HG03135 (cell line): ENCODE results near the gene PRR14.
A peak's percentile ranks its signal among the peaks of the same experiment; 100 is the strongest.

ENCODE experiments used
- ATAC-seq: cut with Tn5 transposase; IDR thresholded peaks from one replicate; pipeline ENCODE4 v1.9.1; 2021; ENCODE audit warnings: mild to moderate bottlenecking, moderate library complexity; ENCODE audit not compliant: unreplicated experiment

PRR14 gene

DNA sequence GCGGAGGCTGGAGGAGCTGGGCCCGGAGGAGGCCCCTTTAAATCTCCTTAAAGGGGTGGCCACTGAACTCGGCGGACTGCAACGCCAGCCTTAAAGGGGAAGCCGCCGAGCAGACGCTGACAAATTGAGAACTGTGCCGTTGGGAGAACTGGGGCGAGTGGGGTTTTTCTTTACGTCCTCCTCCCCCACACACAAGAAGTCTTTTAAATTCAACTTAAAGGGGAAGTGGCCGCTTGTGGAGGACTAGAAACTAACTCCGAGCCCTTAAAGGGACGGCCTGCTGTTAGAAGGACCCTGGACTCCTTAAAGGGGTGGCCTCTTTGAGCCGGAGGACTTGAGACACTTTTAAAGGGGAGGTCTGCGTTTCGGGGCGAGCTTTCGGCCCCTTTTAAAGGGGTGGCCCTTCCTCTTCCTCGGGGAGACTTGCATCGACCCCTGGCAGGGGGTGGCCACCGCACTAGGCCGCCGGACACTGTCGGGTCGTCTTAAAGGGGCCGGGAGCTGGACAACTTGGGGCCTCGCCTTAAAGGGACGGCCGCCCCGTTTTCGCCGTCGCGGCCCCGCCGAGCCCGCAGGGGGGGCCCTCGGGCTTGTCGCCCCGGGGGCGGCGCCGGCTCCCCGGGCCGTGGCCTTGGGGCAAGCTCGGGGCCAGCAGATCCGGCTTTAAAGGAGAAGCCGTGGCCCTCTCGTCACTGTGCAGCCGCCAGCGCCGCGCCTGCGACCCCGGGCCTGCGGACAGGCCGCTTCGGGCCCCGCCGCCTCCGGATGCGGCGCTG is 8.2 kb downstream of the PRR14 start:
- ATAC-seq = peak; percentile 28

DNA sequence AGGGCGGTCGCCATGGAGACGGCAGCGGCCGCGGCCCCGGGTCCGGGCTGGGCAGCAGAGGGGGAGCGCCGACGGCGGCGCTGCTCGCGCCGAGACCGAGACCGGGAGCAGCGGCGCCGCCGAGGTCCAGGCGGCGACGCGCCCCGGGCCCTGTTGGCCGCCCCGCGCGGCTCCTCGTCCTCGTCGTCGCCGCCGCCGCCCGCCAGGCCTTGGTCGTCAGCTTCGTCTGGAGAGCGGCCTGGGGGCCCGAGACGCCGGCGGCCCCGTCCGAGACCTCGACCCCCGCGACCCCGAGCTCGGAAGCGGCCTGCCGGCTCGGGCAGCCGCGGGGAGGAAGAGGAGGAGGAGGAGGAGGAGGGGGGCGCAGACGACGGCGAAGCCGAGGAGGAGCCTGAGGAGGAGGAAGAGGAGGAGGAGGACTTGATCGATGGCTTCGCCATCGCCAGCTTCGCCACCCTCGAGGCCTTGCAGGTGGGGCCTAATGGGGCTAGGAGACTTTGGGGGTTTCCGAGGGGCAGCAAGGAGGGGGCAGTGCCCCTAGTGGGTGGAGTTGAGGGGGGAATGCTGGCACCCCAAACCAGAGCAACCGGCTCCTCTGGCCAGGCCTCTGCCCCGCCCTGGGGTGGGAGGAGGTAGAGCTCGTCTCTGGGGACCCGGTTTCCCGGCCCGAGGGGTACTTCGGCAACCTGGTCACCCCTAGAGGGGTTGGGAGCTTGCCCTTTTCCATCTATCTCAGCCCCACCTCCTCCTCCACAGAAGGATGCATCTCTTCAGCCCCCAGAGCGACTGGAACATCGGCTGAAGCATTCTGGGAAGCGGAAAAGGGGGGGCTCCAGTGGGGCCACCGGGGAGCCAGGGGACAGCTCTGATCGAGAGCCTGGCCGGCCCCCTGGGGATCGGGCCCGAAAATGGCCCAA is 9.0 kb downstream of the PRR14 start:
- no peak for ATAC-seq

DNA sequence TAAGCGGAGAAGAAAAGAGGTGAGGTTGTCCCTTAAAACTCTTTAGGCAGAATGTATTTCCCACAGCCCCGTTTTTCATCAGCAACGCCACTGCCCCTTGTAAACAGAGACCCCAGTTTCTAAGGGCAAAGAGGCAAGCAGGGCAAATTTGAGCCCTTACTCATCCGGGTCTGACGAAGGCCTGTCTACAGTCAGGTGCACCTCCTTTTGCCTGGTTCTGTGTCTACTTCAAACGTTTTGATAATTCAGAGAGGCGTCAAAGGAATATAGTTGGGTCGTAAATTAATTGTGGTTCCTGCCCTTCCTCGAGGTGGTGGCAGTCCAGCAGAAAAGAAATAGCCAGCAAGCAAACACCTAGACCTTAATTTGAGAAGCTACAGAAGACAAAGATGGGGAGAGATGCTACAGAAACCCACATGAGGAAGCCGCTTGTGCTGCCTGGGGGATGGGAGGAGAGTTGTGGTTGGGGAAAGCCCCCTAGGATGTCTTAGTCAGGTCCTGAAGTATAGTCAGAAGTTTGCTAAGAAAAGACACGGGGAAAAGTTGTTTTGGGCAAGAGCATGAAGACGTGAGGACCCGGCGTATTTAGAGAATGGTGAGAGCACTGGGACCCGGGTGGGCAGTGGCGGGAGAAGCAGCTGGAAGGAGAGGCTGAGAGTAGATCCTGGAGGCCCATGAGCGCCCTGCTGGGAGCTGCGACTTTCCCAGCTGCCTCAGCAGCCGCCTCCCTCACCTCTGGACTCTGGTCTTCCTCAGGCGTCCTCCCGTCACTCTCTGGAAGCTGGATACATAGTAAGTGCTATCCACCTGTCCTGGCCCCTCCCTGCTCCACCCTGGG is 9.9 kb downstream of the PRR14 start:
- ATAC-seq = no peak

DNA sequence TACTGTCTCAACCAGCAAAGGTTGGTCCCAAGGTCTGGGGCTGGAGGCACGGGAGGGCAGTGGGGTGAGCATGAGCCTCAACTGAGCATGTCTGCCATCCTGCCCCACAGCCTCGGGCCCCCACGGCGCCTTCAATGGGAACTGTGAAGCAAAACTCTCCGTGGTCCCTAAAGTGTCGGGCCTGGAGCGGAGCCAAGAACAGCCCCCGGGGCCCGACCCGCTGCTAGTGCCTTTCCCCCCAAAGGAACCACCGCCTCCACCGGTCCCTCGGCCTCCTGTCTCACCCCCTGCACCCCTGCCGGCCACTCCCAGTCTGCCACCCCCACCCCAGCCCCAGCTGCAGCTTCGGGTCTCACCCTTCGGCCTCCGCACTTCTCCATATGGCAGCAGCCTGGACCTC is 11.7 kb downstream of the PRR14 start:
- ATAC-seq = no peak

DNA sequence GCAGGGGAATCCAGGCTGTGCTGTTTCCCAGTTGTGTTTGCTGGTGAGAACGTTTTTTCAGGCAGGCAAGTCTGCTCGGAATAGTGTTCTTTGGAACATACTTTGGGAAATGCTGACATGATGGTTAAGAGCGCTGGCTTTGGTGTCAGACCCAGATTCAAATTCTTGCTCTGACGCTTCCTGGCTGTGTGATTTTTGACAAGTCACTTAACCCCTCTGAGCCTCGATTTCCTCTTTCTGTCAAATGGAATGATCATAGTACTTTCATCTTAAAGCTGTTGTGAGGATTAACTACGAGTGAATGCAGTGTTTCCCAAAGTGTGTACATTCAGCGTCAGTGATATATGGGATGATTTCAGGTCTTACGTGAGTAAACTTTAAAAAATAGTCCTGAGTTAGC is 12.3 kb downstream of the PRR14 start:
- no peak for ATAC-seq

DNA sequence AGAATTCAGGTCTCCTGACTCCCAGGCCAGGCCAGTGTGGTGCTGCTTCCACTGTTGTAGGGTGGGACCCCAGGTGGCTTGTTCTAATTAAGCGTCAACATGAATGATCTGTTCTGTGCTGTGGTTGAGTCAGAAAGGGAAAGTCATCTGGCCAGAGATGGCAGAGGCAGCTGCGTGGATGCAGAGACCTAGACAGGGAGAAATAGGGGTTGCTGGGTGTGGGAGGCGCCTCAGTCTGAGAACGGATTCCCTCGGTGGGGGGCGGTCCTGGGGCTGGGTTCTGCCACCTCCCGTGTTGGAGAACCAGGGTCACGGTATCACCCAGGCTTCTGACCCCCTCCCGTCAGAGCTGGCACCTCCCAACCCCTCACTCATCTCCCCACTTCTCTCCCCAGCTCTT is 13.1 kb downstream of the PRR14 start:
- no peak for ATAC-seq

DNA sequence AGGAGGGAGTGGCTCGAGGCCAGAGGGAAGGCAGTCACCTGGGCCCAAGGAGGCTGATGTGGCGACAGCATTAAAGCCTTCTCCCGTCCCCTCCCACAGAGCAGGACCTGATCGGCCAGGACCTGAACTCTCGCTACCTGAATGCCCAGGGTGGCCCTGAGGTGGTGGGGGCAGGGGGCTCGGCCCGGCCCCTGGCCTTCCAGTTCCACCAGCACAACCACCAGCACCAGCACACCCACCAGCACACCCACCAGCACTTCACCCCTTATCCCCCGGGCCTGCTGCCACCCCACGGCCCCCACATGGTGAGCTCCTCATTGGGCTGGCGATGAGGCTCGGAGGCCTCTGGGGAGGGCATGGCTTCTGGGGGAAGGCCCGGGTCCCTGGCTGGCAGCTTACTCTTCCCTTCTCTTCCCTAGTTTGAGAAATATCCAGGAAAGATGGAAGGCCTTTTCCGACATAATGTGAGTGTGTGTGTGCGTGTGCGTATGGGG is 13.9 kb downstream of the PRR14 start:
- no peak for ATAC-seq

DNA sequence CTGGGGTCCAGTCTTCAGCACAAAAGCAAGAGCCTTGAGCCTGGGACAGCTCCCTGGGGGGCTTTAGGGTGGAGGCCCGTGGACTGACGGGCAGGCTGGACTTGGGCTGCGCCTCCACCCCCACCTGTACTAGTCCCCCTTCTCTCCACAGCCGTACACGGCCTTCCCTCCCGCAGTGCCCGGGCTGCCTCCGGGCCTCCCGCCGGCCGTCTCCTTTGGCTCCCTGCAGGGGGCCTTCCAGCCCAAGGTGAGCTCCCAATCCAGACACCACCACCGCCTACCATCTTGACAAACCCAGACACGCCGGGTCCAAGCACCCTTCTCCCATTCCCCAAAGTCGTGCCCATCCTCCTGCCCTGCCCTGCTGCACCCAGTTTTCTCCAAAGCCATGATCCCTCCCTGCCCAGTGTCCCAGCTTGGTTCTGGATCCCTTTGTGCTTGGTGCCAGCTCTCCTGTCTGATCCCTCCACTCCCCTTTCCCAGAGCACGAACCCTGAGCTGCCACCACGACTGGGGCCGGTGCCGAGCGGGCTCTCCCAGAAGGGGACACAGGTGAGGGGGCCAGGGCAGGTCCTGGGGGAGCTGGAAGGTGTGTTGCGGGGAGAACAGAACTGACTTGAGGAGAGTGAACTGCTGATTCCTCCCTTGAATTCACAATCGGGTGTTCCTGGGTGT is 14.5 kb downstream of the PRR14 start:
- ATAC-seq = no peak

DNA sequence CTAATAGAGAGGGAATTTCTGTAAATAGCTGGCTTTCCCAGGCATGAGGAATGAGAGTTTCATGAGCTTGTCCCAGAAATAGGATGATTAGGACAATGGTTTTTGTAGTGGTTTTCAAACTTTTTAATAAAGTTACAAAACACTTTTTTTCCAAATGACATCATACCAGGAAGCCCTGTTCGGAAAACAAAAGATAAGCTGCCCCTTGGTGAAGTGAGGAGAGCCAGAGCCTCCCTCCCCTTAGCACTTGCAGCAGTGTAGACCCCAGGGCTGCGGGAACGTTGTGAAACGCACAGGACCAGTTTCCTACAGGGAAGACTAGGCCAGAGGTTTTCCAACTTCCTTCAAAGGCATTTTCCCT is 15.1 kb downstream of the PRR14 start:
- ATAC-seq = no peak

DNA sequence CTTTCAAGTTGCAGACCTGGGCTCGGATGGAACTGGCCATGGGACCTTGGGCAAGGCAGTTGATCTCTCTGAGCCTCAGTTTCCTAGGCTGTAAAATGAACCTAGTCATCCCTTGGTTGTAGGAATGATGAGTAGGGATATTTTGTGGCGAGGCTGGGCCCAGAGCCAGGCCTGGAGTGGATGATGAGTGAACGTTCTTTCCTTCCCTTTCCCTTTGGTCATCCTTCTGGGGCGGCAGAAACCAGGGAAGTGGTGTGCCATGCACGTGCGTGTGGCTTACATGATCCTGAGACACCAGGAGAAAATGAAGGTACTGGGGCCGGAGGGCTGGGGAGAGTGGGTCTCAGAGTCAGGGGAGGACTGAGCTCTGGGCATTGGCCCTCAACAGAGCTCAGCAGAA is 15.9 kb downstream of the PRR14 start:
- ATAC-seq = no peak

DNA sequence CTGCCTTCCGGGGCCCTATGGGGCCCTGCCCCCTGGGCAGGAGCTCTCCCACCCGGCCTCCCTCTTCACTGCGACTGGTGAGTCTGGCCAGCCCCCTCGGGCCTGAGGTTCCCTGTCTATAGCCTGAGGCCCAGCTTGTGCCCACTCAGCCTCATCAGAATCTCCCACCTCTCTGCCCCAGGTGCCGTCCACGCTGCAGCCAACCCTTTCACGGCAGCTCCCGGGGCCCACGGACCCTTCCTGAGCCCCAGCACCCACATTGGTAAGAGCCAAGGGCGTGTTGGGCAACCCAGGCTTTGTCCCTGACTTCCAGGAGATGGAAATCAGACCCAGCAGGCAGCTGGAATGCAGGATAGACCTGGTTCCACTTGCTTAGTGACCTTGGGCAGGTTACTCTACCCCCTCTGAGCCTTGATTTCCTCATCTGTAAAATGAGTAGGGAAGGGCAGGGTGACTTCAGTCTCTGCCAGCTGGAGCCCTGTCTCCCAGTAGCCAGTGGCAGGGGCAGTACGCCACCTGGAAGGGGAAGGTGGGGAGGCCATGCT is 16.7 kb downstream of the PRR14 start:
- no peak for ATAC-seq

DNA sequence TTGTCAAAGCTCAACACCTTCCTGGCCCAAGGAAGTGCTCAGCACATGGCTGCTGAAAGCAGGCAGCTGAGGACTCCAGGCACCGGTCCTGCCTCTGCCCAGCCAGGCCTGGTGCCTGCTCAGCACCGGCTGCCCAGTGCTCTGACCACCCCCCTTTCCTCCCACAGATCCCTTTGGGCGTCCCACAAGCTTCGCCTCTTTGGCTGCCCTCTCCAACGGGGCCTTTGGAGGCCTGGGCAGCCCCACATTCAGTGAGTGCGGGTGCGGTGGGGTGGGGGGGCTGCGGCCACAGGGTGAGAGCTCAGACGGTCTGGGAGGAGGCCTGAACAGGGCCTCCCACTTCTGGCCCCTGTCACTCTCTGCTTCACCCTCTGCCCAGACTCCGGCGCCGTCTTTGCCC is 17.6 kb downstream of the PRR14 start:
- ATAC-seq = no peak

DNA sequence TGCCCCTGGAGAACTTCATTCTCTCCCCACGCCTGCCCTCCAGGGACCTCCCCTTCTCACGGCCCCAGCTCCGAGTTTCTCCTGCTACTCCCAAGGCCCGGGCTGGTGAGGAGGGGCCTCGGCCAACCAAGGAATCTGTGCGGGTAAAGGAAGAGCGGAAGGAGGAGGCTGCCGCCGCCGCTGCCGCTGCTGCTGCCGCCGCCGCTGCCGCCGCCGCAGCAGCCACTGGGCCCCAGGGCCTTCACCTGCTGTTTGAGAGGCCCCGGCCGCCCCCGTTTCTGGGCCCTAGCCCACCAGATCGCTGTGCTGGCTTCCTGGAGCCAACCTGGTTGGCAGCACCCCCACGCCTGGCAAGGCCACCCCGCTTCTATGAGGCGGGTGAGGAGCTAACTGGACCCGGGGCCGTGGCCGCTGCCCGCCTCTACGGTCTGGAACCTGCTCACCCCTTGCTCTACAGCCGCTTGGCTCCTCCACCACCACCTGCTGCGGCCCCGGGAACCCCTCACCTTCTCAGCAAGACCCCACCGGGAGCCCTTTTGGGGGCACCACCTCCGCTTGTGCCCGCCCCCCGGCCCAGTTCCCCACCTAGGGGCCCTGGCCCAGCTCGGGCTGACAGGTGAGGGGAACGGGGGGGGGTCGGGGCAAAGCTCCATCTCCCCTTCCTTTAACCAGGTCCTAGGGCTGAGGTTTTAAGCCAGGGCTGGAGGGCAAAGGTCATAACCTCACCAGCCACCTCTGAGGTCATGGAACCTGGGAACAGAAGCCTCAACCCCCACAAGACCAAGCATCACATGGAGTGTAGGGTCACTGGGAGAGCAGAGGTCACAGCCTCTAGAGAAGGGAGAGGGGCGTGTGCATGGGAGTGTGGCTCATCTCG is 18.5 kb downstream of the PRR14 start:
- no peak for ATAC-seq

DNA sequence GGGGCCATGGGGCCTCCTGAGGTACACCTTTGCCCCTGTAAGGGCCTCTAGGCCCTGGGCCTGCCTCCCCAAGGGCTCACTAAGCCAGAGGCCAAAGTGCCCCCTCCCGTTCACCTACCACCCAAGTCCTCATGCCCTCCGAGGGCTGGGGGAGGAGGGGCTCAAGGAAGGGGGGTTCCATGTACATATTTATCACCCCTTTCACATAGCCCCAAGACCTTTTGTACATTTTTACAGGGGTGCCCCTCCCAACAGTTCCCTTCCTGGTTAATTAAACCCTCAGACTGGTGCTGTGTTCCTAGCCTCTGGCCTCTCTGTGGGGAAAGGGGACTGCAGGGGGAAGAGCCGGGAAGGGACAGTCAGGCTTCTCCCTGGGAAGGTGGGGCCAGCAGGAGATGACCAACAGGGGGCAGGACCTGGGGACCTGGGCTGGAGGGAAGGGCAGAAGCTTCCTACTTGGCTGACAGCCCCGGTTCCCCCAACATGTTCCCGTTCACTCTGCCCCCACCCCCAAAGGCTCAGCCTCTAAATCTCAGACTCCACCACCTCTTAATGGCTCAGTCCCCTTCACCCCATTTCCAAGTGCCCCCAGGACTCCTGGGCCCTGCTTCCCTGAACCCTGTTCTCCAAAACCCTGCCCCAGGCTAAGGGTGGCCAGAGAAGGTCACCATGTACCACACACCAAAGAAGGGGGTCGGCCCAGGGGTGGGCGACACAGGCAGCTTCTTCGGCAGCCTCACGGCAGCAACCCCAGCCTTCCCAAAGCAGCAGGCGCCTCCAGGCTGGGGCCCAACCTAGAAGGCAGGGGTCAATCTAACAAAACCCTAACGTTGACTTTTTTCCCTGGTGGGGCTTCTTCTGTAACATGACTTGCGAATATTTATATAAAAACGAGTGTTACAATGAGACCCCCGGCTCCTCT is 19.4 kb downstream of the PRR14 start:
- ATAC-seq = no peak

DNA sequence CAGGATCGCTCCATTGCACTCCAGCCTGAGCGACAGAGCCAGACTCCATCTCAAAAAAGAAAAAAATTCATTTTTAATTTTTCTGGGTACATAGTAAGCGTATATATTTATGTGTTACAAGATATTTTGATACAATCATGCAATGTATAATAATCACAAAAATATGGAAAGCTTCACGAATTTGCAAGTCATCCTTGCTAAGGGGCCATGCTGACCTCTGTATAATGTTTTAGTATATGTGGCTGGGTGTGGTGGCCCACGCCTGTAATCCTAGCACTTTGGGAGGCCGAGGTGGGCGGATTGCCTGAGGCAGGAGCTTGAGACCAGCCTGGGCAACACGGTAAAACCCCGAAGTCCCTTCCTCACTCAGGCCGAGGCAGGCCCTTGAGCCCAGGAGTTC is 24.4 kb downstream of the PRR14 start:
- ATAC-seq = no peak

DNA sequence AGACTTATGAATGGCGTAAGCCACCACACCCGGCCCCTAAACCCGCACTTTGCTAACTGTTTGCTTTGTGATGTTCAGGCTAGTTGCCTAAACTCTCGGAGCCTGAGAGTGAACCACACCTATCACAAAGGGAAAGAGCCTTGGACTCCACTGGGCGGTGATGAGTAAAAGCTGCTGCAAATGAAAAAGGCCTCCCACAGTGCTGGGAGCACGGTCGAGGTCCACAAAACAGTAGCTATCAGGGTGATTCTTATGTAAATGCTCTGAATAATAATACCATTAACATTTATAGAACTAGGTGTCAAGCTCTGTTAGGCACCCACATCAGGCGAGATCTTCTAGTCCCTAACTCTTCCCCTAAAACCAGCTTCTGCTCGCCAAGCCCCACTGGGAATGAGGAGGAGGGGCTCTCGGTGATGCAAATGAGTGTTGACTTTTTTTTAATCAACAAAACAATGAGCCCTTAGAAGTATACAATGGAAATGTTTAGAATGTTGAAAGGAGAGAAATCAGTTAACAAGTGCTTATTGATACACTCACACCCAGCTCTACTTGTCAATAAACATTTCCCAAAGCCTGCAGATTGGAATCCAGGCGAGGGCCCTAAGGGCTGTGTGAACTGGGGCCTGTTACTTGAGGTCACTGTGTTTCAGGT is 27.3 kb downstream of the PRR14 start:
- no peak for ATAC-seq

DNA sequence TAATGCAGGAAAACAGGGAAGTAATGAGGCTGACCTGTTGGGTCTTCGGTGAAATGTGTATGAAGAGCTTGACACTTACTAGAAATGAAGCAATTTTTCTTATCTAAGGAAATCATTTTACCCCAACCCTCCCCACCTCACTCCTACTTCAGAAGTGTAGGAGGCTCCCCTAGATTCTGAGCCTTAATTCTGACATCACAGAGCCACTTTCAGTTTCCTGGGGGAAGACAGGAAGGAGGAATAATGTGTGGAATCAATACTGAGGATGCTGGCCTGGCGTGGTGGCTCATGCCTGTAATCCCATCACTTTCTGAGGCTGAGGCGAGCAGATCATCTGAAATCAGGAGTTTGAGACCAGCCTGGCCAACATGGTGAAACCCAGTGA is 27.8 kb downstream of the PRR14 start:
- no peak for ATAC-seq

DNA sequence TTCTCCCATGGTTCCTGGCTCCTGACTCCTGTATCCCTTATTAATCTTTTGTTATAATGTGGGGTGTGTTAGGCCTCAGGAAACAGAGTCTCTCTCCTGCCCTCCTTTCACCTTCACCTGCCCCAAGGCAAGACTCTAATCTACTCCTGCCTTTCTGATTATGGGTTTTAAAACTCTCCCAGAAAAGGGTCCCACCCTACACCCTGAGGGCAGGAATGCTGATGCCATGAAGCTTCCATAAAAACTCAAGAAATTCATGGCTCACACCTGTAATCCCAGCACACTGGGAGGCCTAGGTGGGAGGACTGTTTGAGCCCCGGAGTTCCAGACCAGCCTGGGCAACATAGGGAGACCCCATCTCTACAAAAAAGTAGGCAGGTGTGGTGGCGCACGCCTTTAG is 29.6 kb downstream of the PRR14 start:
- ATAC-seq = no peak
